HL-60 (cell line): ENCODE results near the gene PGM2.

Experiments
- DNase-seq, 2 experiments: peaks; one replicate each; pipeline ENCODE4 v3.0.0-alpha.2; 2010 to 2020; ENCODE audit warnings: low read depth in 1 of 2, low spot score in 1 of 2
- H3K27ac ChIP-seq: fragments of 250-450 bp; sonication (Bioruptor Pico); replicated peaks from 2 replicates; pipeline ENCODE4 v1.5.1; 2020; ENCODE audit warnings: mild to moderate bottlenecking, moderate library complexity
- H3K27me3 ChIP-seq: fragments of 250-450 bp; sonication (Bioruptor Pico); 2 replicates; pipeline ENCODE4 v1.5.1; 2021; ENCODE audit warnings: mild to moderate bottlenecking, moderate library complexity; ENCODE audit not compliant: insufficient read depth, poor library complexity, severe bottlenecking
- H3K4me3 ChIP-seq: replicated peaks from 2 replicates; pipeline ENCODE4 v1.5.1; 2011; ENCODE audit warnings: mild to moderate bottlenecking, control low read depth, low read length; ENCODE audit not compliant: insufficient read depth
- CTCF ChIP-seq: IDR thresholded peaks from one replicate; pipeline ENCODE4 v1.5.1; 2011; ENCODE audit warnings: low read length, control low read depth, inconsistent platforms; ENCODE audit not compliant: insufficient read depth
- GABPA ChIP-seq: IDR thresholded peaks from 2 replicates; pipeline ENCODE4 v1.6.1; 2012; ENCODE audit warnings: low read depth
- POLR2AphosphoS5 ChIP-seq: IDR thresholded peaks from 2 replicates; pipeline ENCODE4 v1.6.1; 2012; ENCODE audit warnings: low read depth
- REST ChIP-seq: IDR thresholded peaks from 2 replicates; pipeline ENCODE4 v1.6.1; 2012; ENCODE audit warnings: low read depth; ENCODE audit not compliant: insufficient replicate concordance
- SPI1 ChIP-seq: IDR thresholded peaks from 2 replicates; pipeline ENCODE4 v1.6.1; 2012; ENCODE audit warnings: low read depth, mild to moderate bottlenecking, borderline replicate concordance

PGM2 gene

GRCh38 chr4:37805091-37805490 lies 21.4 kb upstream of the PGM2 start:
- DNase-seq, result no peak
- Histone ChIP-seq H3K27ac (no peak overlapping the region), H3K4me3 (no peak overlapping the region), H3K27me3 (no peaks in the 10 kb centered on the region)
- TF ChIP-seq POLR2AphosphoS5 (no peak), SPI1 (no peak), CTCF (no peak), REST (no peak), GABPA (no peak)

- TF ChIP-seq GABPA (no peak), POLR2AphosphoS5 (no peak), SPI1 (no peak), CTCF (no peak), REST (no peak)
- Histone ChIP-seq H3K4me3 (no peak overlapping the region), H3K27ac (no peak overlapping the region), H3K27me3 (no peaks in the 10 kb centered on the region)
- no peak for DNase-seq
Measured at GRCh38 chr4:37812713-37813112, 13.8 kb upstream of the PGM2 start.

- no peaks in the 10 kb centered on the region for H3K27me3 ChIP-seq
- no peak overlapping the region for H3K4me3 ChIP-seq
- TF ChIP-seq GABPA (no peak), REST (no peak), POLR2AphosphoS5 (no peak), SPI1 (no peak), CTCF (no peak)
- H3K27ac ChIP-seq, result peak overlapping the region; percentile 39; the same call in 1 of the 2 replicates
- DNase-seq, result no peak
Measured at GRCh38 chr4:37815591-37815990, 10.9 kb upstream of the PGM2 start.
